OCI-LY7 (cell line): Measurements from ENCODE around the gene RPLP2. TPM values are rescaled to one million over a fixed set of nuclear protein-coding genes. Genes with fewer than 3 reads are reported as not detected.

Experiments used
- BruUV-seq: library from RNA; stranded (reverse); fragments of 400-500 nt; replicated peaks from 2 replicates; lab custom pipeline; 2021; lab: Mats Ljungman, UMichigan
- CTCF ChIA-PET: fragments of 300-600 bp; sonication (Branson Sonifier 250); formaldehyde crosslinking; loops from one replicate; lab custom pipeline; 2022; ENCODE audit warnings: antibody characterized with exemption; ENCODE audit not compliant: unreplicated experiment; lab: Charles Lee
- POLR2A ChIA-PET: fragments of 300-600 bp; sonication (Branson Sonifier 250); formaldehyde crosslinking; loops from one replicate; lab custom pipeline; 2022; ENCODE audit warnings: antibody characterized with exemption; lab: Charles Lee
- DNase-seq: peaks from one replicate; pipeline ENCODE4 v3.0.0-alpha.2; 2015; ENCODE audit warnings: low spot score
- H2AFZ ChIP-seq: fragments of 200-600 bp; sonication (generic), shearing (Covaris generic); 2 replicates; pipeline ENCODE4 v1.6.1; 2014; ENCODE audit warnings: mild to moderate bottlenecking, antibody characterized with exemption, low read length, moderate library complexity
- H3K27ac ChIP-seq: fragments of 200-600 bp; sonication (generic); 2 replicates; pipeline ENCODE4 v1.5.1; 2014; ENCODE audit warnings: mixed run types, low read depth, mild to moderate bottlenecking, moderate library complexity, low read length, inconsistent platforms; ENCODE audit not compliant: poor library complexity, severe bottlenecking
- H3K36me3 ChIP-seq: fragments of 200-600 bp; sonication (generic); 2 replicates; pipeline ENCODE4 v1.6.1; 2014; ENCODE audit warnings: mild to moderate bottlenecking, antibody characterized with exemption, low read length, moderate library complexity, mixed read lengths; ENCODE audit not compliant: insufficient read depth
- H3K4me1 ChIP-seq: fragments of 200-600 bp; sonication (generic); 2 replicates; pipeline ENCODE4 v1.5.1; 2014; ENCODE audit warnings: mild to moderate bottlenecking, low read length; ENCODE audit not compliant: insufficient read depth, poor library complexity, severe bottlenecking
- H3K4me2 ChIP-seq: fragments of 200-600 bp; sonication (generic); 2 replicates; pipeline ENCODE4 v1.6.1; 2014; ENCODE audit warnings: mild to moderate bottlenecking, low read length
- H3K4me3 ChIP-seq: fragments of 200-600 bp; sonication (generic); 2 replicates; pipeline ENCODE4 v1.5.1; 2014; ENCODE audit warnings: mild to moderate bottlenecking, low read depth, low read length; ENCODE audit not compliant: poor library complexity, severe bottlenecking
- H3K79me2 ChIP-seq: fragments of 200-600 bp; sonication (generic); 2 replicates; pipeline ENCODE4 v1.6.1; 2016; ENCODE audit warnings: low read depth, mild to moderate bottlenecking, low read length, moderate library complexity, mixed read lengths; ENCODE audit not compliant: insufficient read depth
- H3K9me2 ChIP-seq: fragments of 200-600 bp; sonication (generic); 2 replicates; pipeline ENCODE4 v1.6.1; 2016; ENCODE audit warnings: mild to moderate bottlenecking, low read length, mixed read lengths; ENCODE audit not compliant: insufficient read depth
- H3K9me3 ChIP-seq: fragments of 200-600 bp; sonication (generic); 2 replicates; pipeline ENCODE4 v1.6.1; 2014; ENCODE audit warnings: mild to moderate bottlenecking, mixed run types, low read length, mixed read lengths
- H4K20me1 ChIP-seq: fragments of 200-600 bp; sonication (generic); 2 replicates; pipeline ENCODE4 v1.6.1; 2014; ENCODE audit warnings: mild to moderate bottlenecking, antibody characterized with exemption, low read length, moderate library complexity, mixed read lengths; ENCODE audit not compliant: insufficient read depth
- EZH2phosphoT487 ChIP-seq: fragments of 200-600 bp; sonication (generic); IDR thresholded peaks from 2 replicates; pipeline ENCODE4 v1.6.1; 2018; ENCODE audit warnings: low read depth, borderline replicate concordance, mild to moderate bottlenecking, mixed run types, antibody characterized with exemption, low read length, moderate library complexity, mixed read lengths
- intact Hi-C: fragments of 100-400 bp; cut with micrococcal nuclease; formaldehyde crosslinking; loops from one replicate; pipeline ENCODE4 v1.10.0; 2022; ENCODE audit not compliant: unreplicated experiment
- total RNA-seq, 2 experiments: library from RNA; depleted of rRNA in 1 of 2; stranded (reverse); fragments of >200 nt in 1 of 2; shearing (Covaris generic) in 1 of 2; gene quantifications; 2 replicates each; pipeline ENCODE4 v1.2.3, GENCODE V29; 2014 to 2022
- TF ChIP-seq, protein P1 (sequence below): fragments of 200-600 bp; sonication (generic); conservative IDR thresholded peaks from 2 replicates; pipeline ENCODE4 v1.5.1; 2014; ENCODE audit warnings: mild to moderate bottlenecking, antibody characterized with exemption, low read length, moderate library complexity, mixed read lengths

RPLP2 gene
- total RNA-seq, 2 experiments from 2014 or later = 1,564 to 3,147 TPM

- no peak overlapping the region for H3K4me2 ChIP-seq
- no peak for DNase-seq
- CTCF ChIA-PET = no interaction called here
- POLR2A ChIA-PET = no interaction called here
- intact Hi-C loops = no loop called here
- no peak overlapping the region for H3K27ac ChIP-seq
- peaks cover 32% of the 10 kb centered on the region for H3K79me2 ChIP-seq
- H3K9me3 ChIP-seq = no peaks in the 10 kb centered on the region
- no TSS peak for BruUV-seq
- peaks cover 62% of the 10 kb centered on the region for H3K36me3 ChIP-seq
- H3K9me2 ChIP-seq = no peaks in the 10 kb centered on the region
- peaks cover 16% of the 10 kb centered on the region for H3K4me1 ChIP-seq
- no peak overlapping the region for H3K4me3 ChIP-seq
- no peaks in the 10 kb centered on the region for H4K20me1 ChIP-seq
- no peak for TF ChIP-seq EZH2phosphoT487
- TF ChIP-seq, protein P1, sequence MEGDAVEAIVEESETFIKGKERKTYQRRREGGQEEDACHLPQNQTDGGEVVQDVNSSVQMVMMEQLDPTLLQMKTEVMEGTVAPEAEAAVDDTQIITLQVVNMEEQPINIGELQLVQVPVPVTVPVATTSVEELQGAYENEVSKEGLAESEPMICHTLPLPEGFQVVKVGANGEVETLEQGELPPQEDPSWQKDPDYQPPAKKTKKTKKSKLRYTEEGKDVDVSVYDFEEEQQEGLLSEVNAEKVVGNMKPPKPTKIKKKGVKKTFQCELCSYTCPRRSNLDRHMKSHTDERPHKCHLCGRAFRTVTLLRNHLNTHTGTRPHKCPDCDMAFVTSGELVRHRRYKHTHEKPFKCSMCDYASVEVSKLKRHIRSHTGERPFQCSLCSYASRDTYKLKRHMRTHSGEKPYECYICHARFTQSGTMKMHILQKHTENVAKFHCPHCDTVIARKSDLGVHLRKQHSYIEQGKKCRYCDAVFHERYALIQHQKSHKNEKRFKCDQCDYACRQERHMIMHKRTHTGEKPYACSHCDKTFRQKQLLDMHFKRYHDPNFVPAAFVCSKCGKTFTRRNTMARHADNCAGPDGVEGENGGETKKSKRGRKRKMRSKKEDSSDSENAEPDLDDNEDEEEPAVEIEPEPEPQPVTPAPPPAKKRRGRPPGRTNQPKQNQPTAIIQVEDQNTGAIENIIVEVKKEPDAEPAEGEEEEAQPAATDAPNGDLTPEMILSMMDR = no peak
- H2AFZ ChIP-seq = no peak overlapping the region
These were observed 36.3 kb upstream of the RPLP2 start for GRCh38 chr11:773425-773824.

- Histone ChIP-seq H3K4me1 (peaks cover 20% of the 10 kb centered on the region), H3K9me3 (no peaks in the 10 kb centered on the region), H3K36me3 (peaks cover 59% of the 10 kb centered on the region), H4K20me1 (no peaks in the 10 kb centered on the region), H2AFZ (no peak overlapping the region), H3K4me2 (no peak overlapping the region), H3K9me2 (no peaks in the 10 kb centered on the region), H3K79me2 (peaks cover 32% of the 10 kb centered on the region), H3K27ac (no peak overlapping the region), H3K4me3 (no peak overlapping the region)
- no peak for DNase-seq
- ChIA-PET POLR2A (no interaction called here), CTCF (no interaction called here)
- BruUV-seq = no TSS peak
- TF ChIP-seq, protein P1 = no peak
- no peak for TF ChIP-seq EZH2phosphoT487
- intact Hi-C loops = no loop called here
These were observed 35.9 kb upstream of the RPLP2 start for GRCh38 chr11:773830-774229.

- H3K36me3 ChIP-seq = peaks cover 50% of the 10 kb centered on the region
- peaks cover 32% of the 10 kb centered on the region for H3K79me2 ChIP-seq
- H3K4me3 ChIP-seq = peak overlapping the region; percentile 95
- peaks cover 22% of the 10 kb centered on the region for H3K4me1 ChIP-seq
- no peak for DNase-seq
- H3K27ac ChIP-seq = no peak overlapping the region
- no peak overlapping the region for H2AFZ ChIP-seq
- H3K9me2 ChIP-seq = no peaks in the 10 kb centered on the region
- H3K4me2 ChIP-seq = peak overlapping the region; percentile 90
- ChIA-PET POLR2A (interaction anchor here (2.2 kb wide), 1 partner anchor 22 kb away, joined by 9 read pairs; no protein-coding TSS in a partner anchor), CTCF (no interaction called here)
- H4K20me1 ChIP-seq = no peaks in the 10 kb centered on the region
- TF ChIP-seq EZH2phosphoT487 = no peak
- TF ChIP-seq, protein P1 = no peak
- no peaks in the 10 kb centered on the region for H3K9me3 ChIP-seq
- BruUV-seq = no TSS peak
- intact Hi-C loops = no loop called here
These were observed 34.7 kb upstream of the RPLP2 start for GRCh38 chr11:774873-775592.
